ENCODE results near the gene MEX3B. TPM values are rescaled to one million over a fixed set of nuclear protein-coding genes. Genes with fewer than 3 reads are reported as not detected.

Gene MEX3B
- total RNA-seq, 1 experiment from 2014 or later: 11.0 TPM

GRCh38 chr15:82081914-82082762, 36.3 kb upstream of the MEX3B start:
- Histone ChIP-seq H3K9me3 (ENCODE audit: control insufficient read depth, low read depth, low read length) (no peaks in the 10 kb centered on the region), H2BK12ac (ENCODE audit: insufficient read length, low read depth, low read length) (no peak overlapping the region), H3K23me2 (ENCODE audit: insufficient read length, low read depth, low read length, poor library complexity, severe bottlenecking) (no peaks in the 10 kb centered on the region), H3K27ac (ENCODE audit: insufficient read length, low read depth, low read length) (no peak overlapping the region), H3T11ph (ENCODE audit: low read length) (no peak overlapping the region), H2BK5ac (ENCODE audit: insufficient read length, low read length) (no peak overlapping the region), H2BK120ac (ENCODE audit: low read depth, low read length, poor library complexity, severe bottlenecking) (no peak overlapping the region), H3K27me3 (ENCODE audit: insufficient read depth, low read length) (no peaks in the 10 kb centered on the region), H2BK20ac (ENCODE audit: low read depth, low read length, poor library complexity, severe bottlenecking) (no peak overlapping the region), H4K91ac (ENCODE audit: insufficient read length, low read depth, low read length) (no peak overlapping the region), H3K4ac (ENCODE audit: low read depth, low read length) (no peak overlapping the region), H3K14ac (ENCODE audit: insufficient read depth, low read length) (no peak overlapping the region), H3K23ac (ENCODE audit: insufficient read length, low read depth, low read length) (no peak overlapping the region), H3K18ac (ENCODE audit: insufficient read length, low read depth, low read length) (no peak overlapping the region), H3K4me1 (ENCODE audit: insufficient read depth, low read length) (no peaks in the 10 kb centered on the region), H3K79me2 (ENCODE audit: insufficient read depth, low read length) (no peaks in the 10 kb centered on the region), H4K5ac (ENCODE audit: insufficient read length, low read depth, low read length) (no peak overlapping the region), H2BK15ac (ENCODE audit: low read depth, low read length) (no peak overlapping the region), H3K56ac (ENCODE audit: insufficient read length, low read depth, low read length) (no peak overlapping the region), H2AFZ (ENCODE audit: low read length) (no peak overlapping the region), H4K20me1 (ENCODE audit: control insufficient read depth, insufficient read depth, insufficient read length) (no peaks in the 10 kb centered on the region), H3K9ac (ENCODE audit: extremely low read depth, insufficient read length, low read length) (no peak overlapping the region), H4K8ac (replicated peaks; ENCODE audit: insufficient read length, low read depth, low read length) (no peak overlapping the region), H3K79me1 (ENCODE audit: insufficient read depth, low read depth, low read length, poor library complexity, severe bottlenecking) (no peaks in the 10 kb centered on the region), H3K4me2 (ENCODE audit: insufficient read depth, insufficient read length, low read length) (no peak overlapping the region), H2AK5ac (ENCODE audit: insufficient read length, low read length) (no peak overlapping the region)
- DNase-seq: peak; percentile 71
- peaks cover 4% of the 10 kb centered on the region; the same call in 1 of the 2 replicates for H3K27me3 Mint-ChIP-seq (ENCODE audit: low read depth)
- WGBS (ENCODE audit: extremely low coverage, insufficient read length, low lambda C conversion rate): no CpG with 5 or more reads among the region's 14 CpGs
- H3K27ac Mint-ChIP-seq: peak overlapping the region in 2 of 3 experiments; percentile 9 to 70; a peak in 3 of 7 replicates
- H3K4me1 Mint-ChIP-seq: peaks cover 7 to 9% of the 10 kb centered on the region in 2 experiments
- H3K36me3 Mint-ChIP-seq (ENCODE audit: insufficient read depth in 1 of 3, low read depth in 3 of 3): no peaks in the 10 kb centered on the region; a peak in 1 of 7 replicates
- peak; percentile 76 for TF ChIP-seq CTCF (conservative IDR thresholded peaks at IDR 0.05)
- no peak overlapping the region for H3K4me3 Mint-ChIP-seq
- H3K9me3 Mint-ChIP-seq: no peaks in the 10 kb centered on the region

Measured in H9 (cell line).